Vagina (tissue), 2 donors: Measurements from ENCODE around the gene COX6B1.

ENCODE experiments used
- CTCF ChIP-seq, 3 experiments: fragments of 450-650 bp in 2 of 3; fragments of 200-600 bp in 1 of 3; sonication (generic) in 1 of 3; IDR thresholded peaks; one replicate each; pipeline ENCODE4 v1.5.1; 2017 to 2019; ENCODE audit warnings: antibody characterized with exemption in 3 of 3, mild to moderate bottlenecking in 2 of 3, moderate library complexity in 2 of 3
- POLR2A ChIP-seq, 2 donors: fragments of 450-650 bp; IDR thresholded peaks; one replicate each; pipeline ENCODE4 v1.6.1; 2017; ENCODE audit warnings: antibody characterized with exemption in 2 of 2, mild to moderate bottlenecking in 2 of 2, moderate library complexity in 2 of 2
- POLR2AphosphoS5 ChIP-seq, 2 donors: sonication (generic); formaldehyde crosslinking; IDR thresholded peaks; one replicate each; pipeline ENCODE4 v1.9.0; 2017; ENCODE audit warnings: antibody characterized with exemption in 2 of 2, mild to moderate bottlenecking in 2 of 2, low read depth in 1 of 2; ENCODE audit not compliant: insufficient read depth in 1 of 2

- TF ChIP-seq CTCF (IDR thresholded peaks at IDR 0.05), result no peak
- TF ChIP-seq POLR2AphosphoS5 (IDR thresholded peaks at IDR 0.05; ENCODE audit: insufficient read depth in 1 of 2, low read depth in 1 of 2), result no peak
- no peak for TF ChIP-seq POLR2A (IDR thresholded peaks at IDR 0.05)
Observed at GRCh38 chr19:35695895-35696422, 47.8 kb downstream of the COX6B1 start.
